GM23248 (cell line): ENCODE data around the gene SHFL. TPM values are rescaled to one million over a fixed set of nuclear protein-coding genes. Genes with fewer than 3 reads are reported as not detected.
A peak's percentile ranks its signal among the peaks of the same experiment; 100 is the strongest.

Source experiments
- DNase-seq: peaks from one replicate; pipeline ENCODE4 v3.0.0-alpha.2; 2015
- H2AFZ ChIP-seq: fragments of 200-600 bp; sonication (generic); 2 replicates; pipeline ENCODE4 v1.6.1; 2016; ENCODE audit warnings: antibody characterized with exemption
- H3F3A ChIP-seq: fragments of 200-600 bp; sonication (generic); 2 replicates; pipeline ENCODE4 v1.6.1; 2016; ENCODE audit warnings: mild to moderate bottlenecking, antibody characterized with exemption, mixed run types; ENCODE audit not compliant: insufficient read depth
- H3K27ac ChIP-seq: fragments of 200-600 bp; sonication (generic); 2 replicates; pipeline ENCODE4 v1.5.1; 2016; ENCODE audit warnings: mild to moderate bottlenecking
- H3K27me3 ChIP-seq: fragments of 200-600 bp; sonication (generic); replicated peaks from 2 replicates; pipeline ENCODE4 v1.6.1; 2016; ENCODE audit warnings: mild to moderate bottlenecking; ENCODE audit not compliant: insufficient read depth
- H3K36me3 ChIP-seq: fragments of 200-600 bp; sonication (generic); 2 replicates; pipeline ENCODE4 v1.6.1; 2016; ENCODE audit warnings: low read depth, mild to moderate bottlenecking
- H3K4me1 ChIP-seq: fragments of 200-600 bp; sonication (generic); 2 replicates; pipeline ENCODE4 v1.6.1; 2016; ENCODE audit warnings: mild to moderate bottlenecking; ENCODE audit not compliant: insufficient read depth
- H3K4me2 ChIP-seq: fragments of 200-600 bp; sonication (generic); one replicate; pipeline ENCODE4 v1.6.1; 2016; ENCODE audit warnings: mild to moderate bottlenecking; ENCODE audit not compliant: unreplicated experiment
- H3K4me3 ChIP-seq: fragments of 200-600 bp; sonication (generic); 2 replicates; pipeline ENCODE4 v1.5.1; 2016; ENCODE audit warnings: mild to moderate bottlenecking
- H3K79me2 ChIP-seq: fragments of 200-600 bp; sonication (generic); 2 replicates; pipeline ENCODE4 v1.6.1; 2016; ENCODE audit warnings: mild to moderate bottlenecking; ENCODE audit not compliant: insufficient read depth
- H3K9ac ChIP-seq: fragments of 200-600 bp; sonication (generic); 2 replicates; pipeline ENCODE4 v1.6.1; 2016; ENCODE audit warnings: mild to moderate bottlenecking
- H3K9me2 ChIP-seq: fragments of 200-600 bp; sonication (generic); 2 replicates; pipeline ENCODE4 v1.6.1; 2016; ENCODE audit warnings: mixed run types, mild to moderate bottlenecking, moderate library complexity; ENCODE audit not compliant: insufficient read depth
- H3K9me3 ChIP-seq: fragments of 200-600 bp; sonication (generic); one replicate; pipeline ENCODE4 v1.6.1; 2017; ENCODE audit warnings: low read depth
- H4K20me1 ChIP-seq: fragments of 200-600 bp; sonication (generic); 2 replicates; pipeline ENCODE4 v1.6.0; 2016; ENCODE audit not compliant: insufficient read depth
- EZH2 ChIP-seq: fragments of 200-600 bp; sonication (generic); IDR thresholded peaks from 2 replicates; pipeline ENCODE4 v1.6.1; 2018; ENCODE audit warnings: antibody characterized with exemption, mild to moderate bottlenecking; ENCODE audit not compliant: insufficient read depth, poor library complexity, severe bottlenecking
- EZH2phosphoT487 ChIP-seq: fragments of 200-600 bp; sonication (generic); IDR thresholded peaks from 2 replicates; pipeline ENCODE4 v1.6.1; 2018; ENCODE audit warnings: antibody characterized with exemption, moderate library complexity, mild to moderate bottlenecking, low read depth; ENCODE audit not compliant: insufficient read depth
- WGBS, 2 experiments: methylation state at CpG; one replicate each; pipeline ENCODE4 v1.1.6; 2015 to 2017; ENCODE audit warnings: low lambda C conversion rate in 2 of 2, low coverage in 1 of 2; ENCODE audit errors: missing lambda C conversion rate in 2 of 2; 5-methylcytosine and 5-hydroxymethylcytosine counted together
- in situ Hi-C: fragments of 300-500 bp; cut with MboI; formaldehyde crosslinking; loops from 2 replicates; pipeline ENCODE4 v1.15.0; 2020
- polyA plus RNA-seq: library from polyadenylated mRNA; unstranded; fragments of >200 nt; fragmentation: Nextera tagmentation; extraction: Ambion mirVana; gene quantifications from 2 replicates; pipeline ENCODE4 v1.2.1, GENCODE V29; 2016
- total RNA-seq: library from RNA; depleted of rRNA; stranded (reverse); fragments of >200 nt; shearing (Covaris generic); gene quantifications from 2 replicates; pipeline ENCODE4 v1.2.3, GENCODE V29; 2014

Gene SHFL
- total and polyA plus RNA-seq, 2 experiments from 2014 or later: 29.8 to 33.0 TPM

DNA sequence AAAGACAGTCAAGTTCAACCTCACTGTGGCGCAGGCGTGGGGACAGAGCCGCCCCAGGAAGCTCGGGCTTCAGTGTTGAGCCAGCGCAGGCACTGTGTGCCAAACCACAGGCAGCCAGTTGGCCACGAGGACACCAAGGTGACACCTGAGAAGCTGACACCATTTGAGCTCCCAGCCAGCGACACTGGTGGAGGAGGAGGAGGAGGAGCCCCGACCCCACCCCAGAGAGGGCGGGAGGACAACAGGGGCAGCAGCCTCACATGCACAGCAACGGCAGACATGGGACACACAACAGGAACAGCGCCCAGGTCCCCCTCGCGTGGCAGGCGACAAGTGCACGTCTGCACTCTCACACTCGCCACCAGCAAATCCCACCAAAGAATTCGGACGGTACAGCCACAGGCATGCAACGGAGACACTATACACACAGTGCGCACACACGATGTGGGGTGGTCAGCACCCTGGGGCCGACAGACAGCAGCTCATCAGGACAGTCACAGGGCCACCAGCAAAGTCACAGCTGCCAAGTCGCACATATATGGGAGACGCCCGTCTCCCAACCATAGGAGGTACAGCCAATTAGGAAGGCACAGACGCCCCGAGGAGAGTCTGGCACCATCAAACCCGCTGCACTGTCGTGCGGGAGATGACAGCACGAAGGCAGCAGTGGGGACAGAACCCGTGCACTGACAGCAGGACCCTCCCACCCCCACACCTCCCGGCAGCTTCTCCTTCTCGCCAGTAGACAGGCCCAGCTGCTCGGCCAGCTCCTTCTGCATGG is 30.2 kb downstream of the SHFL start:
- 88% methylated on average over 31 to 35 of the region's 35 CpGs for WGBS, 2 experiments
- H4K20me1 ChIP-seq: no peaks in the 10 kb centered on the region

GRCh38 chr19:10116866-10117616 is 30.9 kb downstream of the SHFL start:
- no peak for DNase-seq
- peaks cover 15% of the 10 kb centered on the region for H3K4me1 ChIP-seq

More for the DNA sequence above, 30.2 kb downstream of the SHFL start:
- no peak overlapping the region for H3K27ac ChIP-seq
- H2AFZ ChIP-seq: no peak overlapping the region
- in situ Hi-C loops: no loop called here
- TF ChIP-seq EZH2phosphoT487: no peak
- no peak for TF ChIP-seq EZH2
- no peak overlapping the region for H3K4me3 ChIP-seq
- no peaks in the 10 kb centered on the region for H3K27me3 ChIP-seq
- peaks cover 6% of the 10 kb centered on the region; the same call in 1 of the 2 replicates for H3K36me3 ChIP-seq
- H3K4me2 ChIP-seq: no peak overlapping the region
- H3K9me3 ChIP-seq: no peaks in the 10 kb centered on the region
- H3K79me2 ChIP-seq: peaks cover 34% of the 10 kb centered on the region
- DNase-seq: peak; percentile 16
- H3K9ac ChIP-seq: no peak overlapping the region
- H3K4me1 ChIP-seq: peaks cover 8% of the 10 kb centered on the region
- H3K9me2 ChIP-seq: no peaks in the 10 kb centered on the region
- H3F3A ChIP-seq: peaks cover 35% of the 10 kb centered on the region

DNA sequence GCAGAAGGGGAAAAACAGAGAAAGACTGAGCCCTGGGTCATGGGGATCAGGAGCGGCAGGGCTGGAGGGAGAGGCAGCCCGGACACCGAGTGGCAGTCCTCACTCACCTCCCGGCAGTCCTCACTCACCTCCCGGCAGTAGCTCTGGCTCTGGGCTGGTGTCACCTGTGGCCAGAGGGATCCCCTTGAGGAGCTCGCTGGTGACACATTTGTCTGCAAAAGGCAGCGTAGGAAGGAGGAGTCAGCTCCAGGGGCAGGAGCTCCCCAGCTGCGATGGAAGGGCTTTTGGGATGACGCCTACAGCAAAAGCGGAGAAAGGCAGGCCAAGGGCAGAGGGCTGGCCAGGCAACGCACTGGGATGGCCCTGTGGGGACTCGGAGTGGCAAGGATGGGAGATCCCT is 32.8 kb downstream of the SHFL start:
- in situ Hi-C loops: no loop called here
- WGBS, 2 experiments: 41 to 46% methylated on average over 11 to 12 of the region's 12 CpGs
- Histone ChIP-seq H2AFZ (no peak overlapping the region), H3K4me1 (peaks cover 14% of the 10 kb centered on the region), H3K27ac (peak overlapping the region; percentile 91), H3K9me3 (no peaks in the 10 kb centered on the region), H3K4me2 (peak overlapping the region; percentile 93), H3K27me3 (no peaks in the 10 kb centered on the region), H3K36me3 (peaks cover 6% of the 10 kb centered on the region; the same call in 1 of the 2 replicates), H3K79me2 (peaks cover 34% of the 10 kb centered on the region), H4K20me1 (no peaks in the 10 kb centered on the region), H3K9me2 (no peaks in the 10 kb centered on the region), H3K9ac (peak overlapping the region; percentile 96), H3F3A (peaks cover 32% of the 10 kb centered on the region), H3K4me3 (peak overlapping the region; percentile 98)
- no peak for TF ChIP-seq EZH2
- no peak for TF ChIP-seq EZH2phosphoT487
- DNase-seq: peak; percentile 69

More at GRCh38 chr19:10116866-10117616, 30.9 kb downstream of the SHFL start:
- H3K4me2 ChIP-seq: no peak overlapping the region
- WGBS, 2 experiments: 89 to 90% methylated on average over 19 to 21 of the region's 21 CpGs
- peaks cover 34% of the 10 kb centered on the region for H3K79me2 ChIP-seq
- peaks cover 6% of the 10 kb centered on the region; the same call in 1 of the 2 replicates for H3K36me3 ChIP-seq
- H3K27me3 ChIP-seq: no peaks in the 10 kb centered on the region
- in situ Hi-C loops: no loop called here
- H2AFZ ChIP-seq: no peak overlapping the region
- H3K9me3 ChIP-seq: no peaks in the 10 kb centered on the region
- H3K9ac ChIP-seq: no peak overlapping the region
- TF ChIP-seq EZH2: no peak
- no peak for TF ChIP-seq EZH2phosphoT487
- H3F3A ChIP-seq: peaks cover 36% of the 10 kb centered on the region
- H3K9me2 ChIP-seq: no peaks in the 10 kb centered on the region
- H4K20me1 ChIP-seq: no peaks in the 10 kb centered on the region
- H3K27ac ChIP-seq: no peak overlapping the region
- H3K4me3 ChIP-seq: no peak overlapping the region

GRCh38 chr19:10120538-10121189 is 34.5 kb downstream of the SHFL start:
- Histone ChIP-seq H2AFZ (peak overlapping the region; percentile 69), H3K9me3 (no peaks in the 10 kb centered on the region), H3K4me3 (peak overlapping the region; percentile 98), H4K20me1 (no peaks in the 10 kb centered on the region), H3F3A (peaks cover 32% of the 10 kb centered on the region), H3K27me3 (no peaks in the 10 kb centered on the region), H3K79me2 (peaks cover 34% of the 10 kb centered on the region), H3K4me1 (peaks cover 14% of the 10 kb centered on the region), H3K27ac (peak overlapping the region; percentile 91), H3K9me2 (no peaks in the 10 kb centered on the region), H3K36me3 (peaks cover 6% of the 10 kb centered on the region; the same call in 1 of the 2 replicates), H3K9ac (peak overlapping the region; percentile 96), H3K4me2 (peak overlapping the region; percentile 93)
- TF ChIP-seq EZH2phosphoT487: no peak
- TF ChIP-seq EZH2: no peak
- DNase-seq: peak; percentile 96
- 2 to 4% methylated on average over 9 of the region's 9 CpGs for WGBS, 2 experiments
- in situ Hi-C loops: no loop called here
